Neural cell (in vitro differentiated cells): Measurements from ENCODE around the gene B4GALT5. TPM values are rescaled to one million over a fixed set of nuclear protein-coding genes. Genes with fewer than 3 reads are reported as not detected.

ENCODE experiments used
- H2AFZ ChIP-seq: fragments of 200-600, 300-800 bp; sonication (generic), shearing (Covaris generic); 2 replicates; pipeline ENCODE4 v1.6.0; 2014; ENCODE audit warnings: low read depth, mild to moderate bottlenecking, antibody characterized with exemption, low read length, moderate library complexity
- H3F3A ChIP-seq: fragments of 200-600 bp; shearing (Covaris generic); 2 replicates; pipeline ENCODE4 v1.6.1; 2016; ENCODE audit warnings: mild to moderate bottlenecking, moderate library complexity, mixed read lengths, antibody characterized with exemption, low read length; ENCODE audit not compliant: insufficient read depth, poor library complexity, severe bottlenecking
- H3K27ac ChIP-seq: fragments of 200-600, 300-800 bp; sonication (generic), shearing (Covaris generic); 2 replicates; pipeline ENCODE4 v1.5.1; 2014; ENCODE audit warnings: mild to moderate bottlenecking, low read length, moderate library complexity
- H3K27me3 ChIP-seq: fragments of 300-800, 200-600 bp; sonication (generic), shearing (Covaris generic); 2 replicates; pipeline ENCODE4 v1.6.0; 2014; ENCODE audit warnings: mild to moderate bottlenecking, low read depth, low read length, moderate library complexity; ENCODE audit not compliant: insufficient read depth
- H3K36me3 ChIP-seq: fragments of 300-800, 200-600 bp; sonication (generic), shearing (Covaris generic); 2 replicates; pipeline ENCODE4 v1.5.1; 2014; ENCODE audit warnings: mild to moderate bottlenecking, antibody characterized with exemption, low read length, moderate library complexity; ENCODE audit not compliant: insufficient read depth
- H3K4me2 ChIP-seq: fragments of 300-800, 200-600 bp; sonication (generic), shearing (Covaris generic); 2 replicates; pipeline ENCODE4 v1.6.0; 2014; ENCODE audit warnings: mild to moderate bottlenecking, low read length
- H3K4me3 ChIP-seq: fragments of 300-800, 200-600 bp; sonication (generic), shearing (Covaris generic); 2 replicates; pipeline ENCODE4 v1.5.1; 2014; ENCODE audit warnings: mild to moderate bottlenecking, low read length, moderate library complexity
- H3K79me2 ChIP-seq: fragments of 200-600 bp; shearing (Covaris generic); replicated peaks from 2 replicates; pipeline ENCODE4 v1.6.0; 2014; ENCODE audit warnings: mild to moderate bottlenecking, low read length, moderate library complexity; ENCODE audit not compliant: insufficient read depth
- H3K9ac ChIP-seq: fragments of 300-800, 200-600 bp; sonication (generic), shearing (Covaris generic); 2 replicates; pipeline ENCODE4 v1.6.1; 2016; ENCODE audit warnings: mild to moderate bottlenecking, low read length, mixed read lengths
- H3K9me2 ChIP-seq: fragments of 200-600 bp; shearing (Covaris generic); 2 replicates; pipeline ENCODE4 v1.6.1; 2016; ENCODE audit warnings: mild to moderate bottlenecking, low read length, mixed read lengths; ENCODE audit not compliant: insufficient read depth
- H3K9me3 ChIP-seq: fragments of 200-600, 300-800 bp; sonication (generic), shearing (Covaris generic); 2 replicates; pipeline ENCODE4 v1.6.1; 2016; ENCODE audit warnings: mild to moderate bottlenecking, mixed run types, low read length, moderate library complexity, mixed read lengths
- H4K20me1 ChIP-seq: fragments of 200-600 bp; shearing (Covaris generic); 2 replicates; pipeline ENCODE4 v1.6.1; 2016; ENCODE audit warnings: mild to moderate bottlenecking, mixed run types; ENCODE audit not compliant: insufficient read depth
- EP300 ChIP-seq: fragments of 450-650 bp; conservative IDR thresholded peaks from 2 replicates; pipeline ENCODE4 v1.6.1; 2014; ENCODE audit warnings: antibody characterized with exemption, mild to moderate bottlenecking, moderate library complexity; ENCODE audit not compliant: poor library complexity, severe bottlenecking
- EZH2 ChIP-seq: fragments of 200-600, 300-800 bp; shearing (Covaris generic), sonication (generic); IDR thresholded peaks from 2 replicates; pipeline ENCODE4 v1.6.1; 2014; ENCODE audit warnings: antibody characterized with exemption, low read length, borderline replicate concordance, mild to moderate bottlenecking; ENCODE audit not compliant: insufficient read depth, poor library complexity, severe bottlenecking
- RAD21 ChIP-seq: fragments of 450-650 bp; conservative IDR thresholded peaks from 2 replicates; pipeline ENCODE4 v1.6.1; 2014; ENCODE audit warnings: antibody characterized with exemption, mild to moderate bottlenecking, moderate library complexity
- polyA plus RNA-seq: library from polyadenylated mRNA; depleted of rRNA; stranded (reverse); fragments of >200 nt; gene quantifications from 2 replicates; pipeline ENCODE4 v1.2.3, GENCODE V29; 2014
- TF ChIP-seq, protein P1 (sequence below): fragments of 450-650 bp; IDR thresholded peaks from 2 replicates; pipeline ENCODE4 v1.5.1; 2014; ENCODE audit warnings: antibody characterized with exemption, mild to moderate bottlenecking, moderate library complexity; ENCODE audit not compliant: poor library complexity, severe bottlenecking
- TF ChIP-seq, protein P2 (sequence below): IDR thresholded peaks from 2 replicates; pipeline ENCODE4 v1.6.1; 2012; ENCODE audit warnings: borderline replicate concordance

The B4GALT5 gene
- polyA plus RNA-seq, 1 donor from 2014 or later: 34.7 TPM

DNA sequence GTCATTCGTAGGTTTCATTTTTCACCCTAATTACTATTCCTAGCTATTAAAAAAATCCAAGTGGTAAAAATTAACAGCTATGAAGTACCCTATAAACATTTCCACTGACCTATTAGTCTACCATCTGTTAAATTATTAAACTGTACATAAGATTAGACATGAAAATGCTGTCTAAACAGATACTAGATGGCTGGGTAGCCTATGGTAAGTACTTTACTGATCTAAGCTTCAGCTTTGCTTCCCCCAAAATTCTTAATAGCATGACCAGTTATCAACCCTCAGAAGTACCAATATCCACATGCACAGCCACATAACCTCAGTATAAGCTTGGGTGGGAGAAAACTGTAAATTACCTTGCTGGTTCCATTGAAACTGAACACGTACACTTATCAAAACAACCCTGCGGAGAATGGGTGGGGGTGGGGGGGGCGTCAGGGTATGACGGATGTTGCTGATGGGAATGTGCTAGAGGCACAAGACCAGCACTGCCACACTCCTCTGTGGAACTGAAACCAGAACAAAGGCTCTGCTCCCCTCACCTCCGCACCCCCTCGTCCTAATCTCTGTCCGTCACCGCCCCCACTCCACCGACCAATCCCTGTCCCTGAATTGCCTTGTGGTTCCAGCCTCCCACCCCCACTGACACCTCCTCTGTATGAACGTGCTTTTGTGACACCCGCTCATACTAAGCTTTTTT lies 45.3 kb downstream of the B4GALT5 start:
- Histone ChIP-seq H3K9me2 (no peaks in the 10 kb centered on the region), H3F3A (no peaks in the 10 kb centered on the region), H3K27me3 (no peaks in the 10 kb centered on the region), H2AFZ (no peak overlapping the region), H3K9ac (no peak overlapping the region), H3K4me3 (no peak overlapping the region), H3K36me3 (no peaks in the 10 kb centered on the region), H3K27ac (no peak overlapping the region), H4K20me1 (no peaks in the 10 kb centered on the region), H3K4me2 (no peak overlapping the region), H3K79me2 (peaks cover 3% of the 10 kb centered on the region), H3K9me3 (no peaks in the 10 kb centered on the region)
- TF ChIP-seq EP300: no peak
- TF ChIP-seq, protein P1, sequence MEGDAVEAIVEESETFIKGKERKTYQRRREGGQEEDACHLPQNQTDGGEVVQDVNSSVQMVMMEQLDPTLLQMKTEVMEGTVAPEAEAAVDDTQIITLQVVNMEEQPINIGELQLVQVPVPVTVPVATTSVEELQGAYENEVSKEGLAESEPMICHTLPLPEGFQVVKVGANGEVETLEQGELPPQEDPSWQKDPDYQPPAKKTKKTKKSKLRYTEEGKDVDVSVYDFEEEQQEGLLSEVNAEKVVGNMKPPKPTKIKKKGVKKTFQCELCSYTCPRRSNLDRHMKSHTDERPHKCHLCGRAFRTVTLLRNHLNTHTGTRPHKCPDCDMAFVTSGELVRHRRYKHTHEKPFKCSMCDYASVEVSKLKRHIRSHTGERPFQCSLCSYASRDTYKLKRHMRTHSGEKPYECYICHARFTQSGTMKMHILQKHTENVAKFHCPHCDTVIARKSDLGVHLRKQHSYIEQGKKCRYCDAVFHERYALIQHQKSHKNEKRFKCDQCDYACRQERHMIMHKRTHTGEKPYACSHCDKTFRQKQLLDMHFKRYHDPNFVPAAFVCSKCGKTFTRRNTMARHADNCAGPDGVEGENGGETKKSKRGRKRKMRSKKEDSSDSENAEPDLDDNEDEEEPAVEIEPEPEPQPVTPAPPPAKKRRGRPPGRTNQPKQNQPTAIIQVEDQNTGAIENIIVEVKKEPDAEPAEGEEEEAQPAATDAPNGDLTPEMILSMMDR: no peak
- TF ChIP-seq RAD21: no peak

DNA sequence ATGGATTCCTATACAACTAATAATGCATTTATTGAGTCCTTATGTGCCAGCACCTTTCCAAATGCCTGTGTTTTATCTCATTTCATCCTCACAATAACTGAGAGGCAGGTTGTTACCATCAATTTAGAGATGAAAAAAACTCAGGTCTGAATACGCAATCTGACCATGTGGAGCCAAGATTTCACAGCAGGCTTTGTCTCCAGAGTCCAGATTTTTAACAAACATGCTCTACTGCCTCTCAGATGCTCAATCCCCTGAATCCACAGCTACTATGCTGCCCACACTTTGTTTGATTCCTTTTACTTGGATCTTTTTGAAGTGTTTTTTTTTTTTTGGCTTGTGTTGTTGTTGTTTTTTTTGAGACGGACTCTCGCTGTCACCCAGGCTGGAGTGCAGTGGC lies 46.8 kb downstream of the B4GALT5 start:
- no peak overlapping the region for H2AFZ ChIP-seq
- H3F3A ChIP-seq: no peaks in the 10 kb centered on the region
- H3K27ac ChIP-seq: no peak overlapping the region
- no peaks in the 10 kb centered on the region for H3K9me2 ChIP-seq
- H3K36me3 ChIP-seq: no peaks in the 10 kb centered on the region
- H3K9me3 ChIP-seq: no peaks in the 10 kb centered on the region
- H3K9ac ChIP-seq: no peak overlapping the region
- no peaks in the 10 kb centered on the region for H3K27me3 ChIP-seq
- peaks cover 14% of the 10 kb centered on the region for H3K79me2 ChIP-seq
- H4K20me1 ChIP-seq: no peaks in the 10 kb centered on the region
- no peak overlapping the region for H3K4me3 ChIP-seq
- H3K4me2 ChIP-seq: no peak overlapping the region
- no peak for TF ChIP-seq EZH2

DNA sequence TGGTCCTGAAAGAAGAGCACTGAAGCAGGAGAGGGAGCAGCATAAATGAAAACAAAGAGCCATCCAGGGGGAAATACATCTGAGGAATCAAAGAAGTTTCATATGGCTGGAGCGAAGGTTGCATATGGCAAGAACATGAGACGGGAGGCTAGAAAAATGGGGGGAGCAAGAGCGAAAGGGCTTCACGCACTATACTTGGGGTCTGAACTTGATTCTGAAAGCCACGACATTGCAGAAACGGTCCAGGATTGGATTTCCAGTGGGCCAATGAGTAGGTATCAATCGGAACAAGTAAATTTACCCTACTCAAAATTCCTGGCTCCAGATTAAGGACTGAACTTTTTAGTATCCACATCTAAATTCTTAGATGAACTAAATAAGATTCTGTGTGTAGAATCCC lies 47.9 kb downstream of the B4GALT5 start:
- Histone ChIP-seq H3K79me2 (peaks cover 14% of the 10 kb centered on the region), H3K4me2 (no peak overlapping the region), H3K36me3 (no peaks in the 10 kb centered on the region), H3K9me3 (no peaks in the 10 kb centered on the region), H3K4me3 (no peak overlapping the region), H4K20me1 (no peaks in the 10 kb centered on the region), H3K27me3 (no peaks in the 10 kb centered on the region), H3K9ac (no peak overlapping the region), H2AFZ (no peak overlapping the region), H3F3A (no peaks in the 10 kb centered on the region), H3K9me2 (no peaks in the 10 kb centered on the region), H3K27ac (no peak overlapping the region)
- no peak for TF ChIP-seq EZH2
- TF ChIP-seq, protein P2, sequence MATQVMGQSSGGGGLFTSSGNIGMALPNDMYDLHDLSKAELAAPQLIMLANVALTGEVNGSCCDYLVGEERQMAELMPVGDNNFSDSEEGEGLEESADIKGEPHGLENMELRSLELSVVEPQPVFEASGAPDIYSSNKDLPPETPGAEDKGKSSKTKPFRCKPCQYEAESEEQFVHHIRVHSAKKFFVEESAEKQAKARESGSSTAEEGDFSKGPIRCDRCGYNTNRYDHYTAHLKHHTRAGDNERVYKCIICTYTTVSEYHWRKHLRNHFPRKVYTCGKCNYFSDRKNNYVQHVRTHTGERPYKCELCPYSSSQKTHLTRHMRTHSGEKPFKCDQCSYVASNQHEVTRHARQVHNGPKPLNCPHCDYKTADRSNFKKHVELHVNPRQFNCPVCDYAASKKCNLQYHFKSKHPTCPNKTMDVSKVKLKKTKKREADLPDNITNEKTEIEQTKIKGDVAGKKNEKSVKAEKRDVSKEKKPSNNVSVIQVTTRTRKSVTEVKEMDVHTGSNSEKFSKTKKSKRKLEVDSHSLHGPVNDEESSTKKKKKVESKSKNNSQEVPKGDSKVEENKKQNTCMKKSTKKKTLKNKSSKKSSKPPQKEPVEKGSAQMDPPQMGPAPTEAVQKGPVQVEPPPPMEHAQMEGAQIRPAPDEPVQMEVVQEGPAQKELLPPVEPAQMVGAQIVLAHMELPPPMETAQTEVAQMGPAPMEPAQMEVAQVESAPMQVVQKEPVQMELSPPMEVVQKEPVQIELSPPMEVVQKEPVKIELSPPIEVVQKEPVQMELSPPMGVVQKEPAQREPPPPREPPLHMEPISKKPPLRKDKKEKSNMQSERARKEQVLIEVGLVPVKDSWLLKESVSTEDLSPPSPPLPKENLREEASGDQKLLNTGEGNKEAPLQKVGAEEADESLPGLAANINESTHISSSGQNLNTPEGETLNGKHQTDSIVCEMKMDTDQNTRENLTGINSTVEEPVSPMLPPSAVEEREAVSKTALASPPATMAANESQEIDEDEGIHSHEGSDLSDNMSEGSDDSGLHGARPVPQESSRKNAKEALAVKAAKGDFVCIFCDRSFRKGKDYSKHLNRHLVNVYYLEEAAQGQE: no peak
